ENCODE measurements around the gene MRE11. TPM values are rescaled to one million over a fixed set of nuclear protein-coding genes. Genes with fewer than 3 reads are reported as not detected.

Gene MRE11
- total RNA-seq: 6.4 TPM
- long read RNA-seq, full-length matches to known transcripts: 7 of 12 reads
- long read RNA-seq, partial matches to known transcripts: 0 of 12 reads
- long read RNA-seq, other reads (novel, unspliced or antisense): 5 of 12 reads

DNA sequence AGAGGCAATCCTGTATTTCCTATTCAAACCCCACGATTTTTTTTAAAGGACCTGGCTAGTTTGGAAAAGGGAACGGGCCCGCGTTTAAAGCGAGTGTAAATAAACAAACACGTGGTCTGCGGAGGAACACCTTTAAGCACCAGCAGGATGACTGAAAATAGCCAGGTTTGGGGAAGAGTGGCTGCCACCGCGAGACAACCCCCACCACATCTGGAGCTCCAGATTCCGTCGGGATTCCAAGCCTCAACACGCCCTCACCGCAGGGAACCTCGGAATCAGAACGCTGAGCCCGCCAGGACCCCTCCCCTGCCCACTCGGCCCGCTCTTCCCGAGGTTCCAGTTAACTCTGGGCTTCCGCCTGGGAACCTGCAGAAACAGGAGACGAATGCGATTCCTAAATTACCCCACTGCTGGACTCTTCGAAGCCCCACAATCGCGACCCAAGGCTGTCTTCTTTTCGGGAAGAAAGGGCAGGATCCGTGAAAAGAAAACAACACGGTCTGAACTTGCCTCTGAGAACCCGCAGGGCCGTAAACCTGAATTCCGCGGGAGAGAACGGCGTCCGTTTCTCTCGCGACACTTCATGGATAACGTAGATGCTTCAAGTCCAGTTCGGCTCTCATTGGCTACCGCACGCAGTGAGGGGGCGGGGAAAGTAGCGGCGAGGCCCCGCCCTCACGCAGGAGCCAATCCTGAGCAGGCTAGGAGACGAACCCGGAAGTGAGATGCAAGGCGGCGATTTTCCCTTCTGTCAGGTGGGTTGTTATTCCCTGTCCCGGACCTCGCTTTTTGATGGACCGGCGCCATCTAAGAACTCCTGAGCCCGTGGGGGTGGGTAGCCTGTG, at the start of gene MRE11, which contains the start of gene ANKRD49:
MRE11 (minus strand) TSS at position 564 of the 845 bp plus-strand sequence. CDS start 1,043 bp downstream, outside the sequence.
ANKRD49 (plus strand) TSS at position 704 of the 845 bp plus-strand sequence. CDS start 2,710 bp downstream, outside the sequence.
- peak; percentile 100 for ATAC-seq (ENCODE audit: poor library complexity)
- intact Hi-C loops (cut with DNase I): no loop called here
- DNase-seq: peak; percentile 98

DNA sequence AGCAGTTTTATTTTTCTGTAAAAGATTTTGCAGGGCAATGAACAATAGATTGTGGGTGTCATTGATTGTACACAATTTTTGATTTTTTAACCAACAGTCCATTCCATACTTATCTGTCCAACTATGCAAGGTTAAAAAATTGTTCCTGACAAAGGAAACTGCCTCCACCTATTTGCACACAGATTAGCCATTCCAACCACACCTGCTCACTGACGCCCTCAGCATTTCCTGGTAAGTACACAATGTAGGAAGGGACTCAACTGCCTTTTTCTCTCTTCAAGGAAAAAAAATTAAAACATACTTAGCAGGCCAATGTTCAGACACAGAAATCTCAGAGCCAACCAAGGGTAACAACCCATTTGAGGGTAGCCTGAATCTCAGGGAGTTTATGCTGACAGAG, 45.8 kb upstream of the MRE11 start:
- intact Hi-C loops (cut with DNase I): no loop called here
- DNase-seq (no peak), ATAC-seq (ENCODE audit: poor library complexity) (no peak)

DNA sequence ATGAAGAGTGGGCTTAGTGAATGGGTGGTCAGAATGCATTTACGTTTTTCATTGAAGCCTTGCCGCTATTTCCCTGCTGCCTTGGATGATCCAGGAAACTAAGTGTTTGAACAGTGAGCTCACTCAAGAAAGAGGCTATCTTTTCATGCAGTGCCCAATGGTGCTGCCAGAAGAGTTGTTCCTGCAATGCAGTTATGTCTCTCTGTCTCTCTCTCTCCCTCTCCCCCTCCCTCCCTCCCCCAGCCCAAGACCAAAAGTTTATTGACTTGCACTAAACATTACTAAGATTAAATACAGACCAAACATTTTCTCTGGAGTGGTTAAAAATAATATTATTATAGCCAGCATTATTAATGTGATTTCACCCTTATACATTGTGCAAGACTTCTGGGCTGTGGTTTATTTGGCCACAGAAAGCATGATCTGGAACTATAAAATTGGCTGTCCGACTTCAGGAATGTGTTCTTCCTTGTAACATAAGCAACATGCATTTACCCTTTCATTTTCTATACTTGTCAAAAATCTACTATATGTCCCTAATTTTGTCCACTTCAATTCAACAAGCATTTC, 43.5 kb upstream of the MRE11 start:
- ATAC-seq (ENCODE audit: poor library complexity): no peak
- no peak for DNase-seq
- intact Hi-C loops (cut with DNase I): no loop called here

DNA sequence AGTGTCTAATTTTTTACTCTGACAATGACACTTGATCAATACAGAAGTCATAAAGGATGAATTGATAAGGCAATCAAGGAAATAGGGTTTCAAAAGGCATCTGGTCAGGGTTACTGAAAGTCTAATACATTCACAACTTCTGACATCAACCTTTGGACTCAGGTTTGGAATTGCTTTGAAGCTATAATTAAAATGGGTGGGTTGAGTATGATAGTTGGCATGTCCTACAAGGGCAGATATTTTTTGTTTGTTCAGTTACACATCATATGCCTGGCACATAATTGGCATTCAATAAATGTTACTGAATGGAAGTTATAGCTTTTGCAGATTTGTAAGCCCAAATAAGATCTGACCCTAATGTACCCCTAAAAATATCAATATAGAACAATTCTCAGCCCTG, 42.7 kb upstream of the MRE11 start:
- ATAC-seq (ENCODE audit: poor library complexity) (no peak), DNase-seq (no peak)
- intact Hi-C loops (cut with DNase I): no loop called here

DNA sequence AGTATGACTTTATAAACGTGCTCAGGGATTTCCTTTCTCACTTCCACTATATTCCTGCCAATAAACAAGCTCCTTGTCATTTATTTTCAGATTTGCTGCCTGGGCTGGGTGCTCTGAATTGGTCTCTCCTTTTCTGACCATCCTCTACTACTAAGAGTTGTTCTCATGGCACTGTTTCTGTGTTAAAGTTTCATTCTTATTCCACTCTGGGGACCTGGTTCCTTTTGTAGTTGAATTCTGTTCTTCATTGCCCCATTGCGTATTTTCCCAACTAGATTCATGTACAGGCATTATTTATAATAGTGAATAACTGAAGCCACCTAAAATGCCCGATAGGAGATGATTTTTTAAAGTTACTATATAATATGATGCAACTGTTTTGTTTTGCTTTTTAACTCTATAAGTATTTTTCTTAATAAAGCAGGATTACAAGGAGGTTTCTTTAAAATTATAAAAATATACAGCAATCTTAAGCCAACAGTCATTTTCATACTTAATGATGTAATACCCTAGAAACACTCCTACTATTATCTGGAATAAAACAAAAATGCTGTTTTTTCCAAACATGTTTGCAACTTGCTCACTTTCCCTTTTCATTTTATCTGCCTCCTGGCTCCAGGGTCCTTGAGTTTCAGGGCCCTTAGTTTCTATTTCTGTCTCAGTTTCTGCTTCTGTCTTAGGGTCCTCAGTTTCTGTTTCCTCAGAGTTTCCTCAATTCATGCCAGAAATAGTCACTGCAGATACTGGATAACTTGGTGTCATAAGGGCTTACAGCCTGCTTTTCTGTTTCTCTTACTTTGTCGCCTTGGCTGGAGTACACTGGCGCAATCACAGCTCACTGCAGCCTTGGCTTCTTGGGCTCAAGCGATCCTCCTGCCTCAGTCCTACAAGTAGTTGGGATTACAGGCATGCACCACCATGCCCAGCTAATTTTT, 40.3 kb upstream of the MRE11 start:
- DNase-seq: peak; percentile 47
- intact Hi-C loops (cut with DNase I): no loop called here
- ATAC-seq (ENCODE audit: poor library complexity): peak; percentile 83

DNA sequence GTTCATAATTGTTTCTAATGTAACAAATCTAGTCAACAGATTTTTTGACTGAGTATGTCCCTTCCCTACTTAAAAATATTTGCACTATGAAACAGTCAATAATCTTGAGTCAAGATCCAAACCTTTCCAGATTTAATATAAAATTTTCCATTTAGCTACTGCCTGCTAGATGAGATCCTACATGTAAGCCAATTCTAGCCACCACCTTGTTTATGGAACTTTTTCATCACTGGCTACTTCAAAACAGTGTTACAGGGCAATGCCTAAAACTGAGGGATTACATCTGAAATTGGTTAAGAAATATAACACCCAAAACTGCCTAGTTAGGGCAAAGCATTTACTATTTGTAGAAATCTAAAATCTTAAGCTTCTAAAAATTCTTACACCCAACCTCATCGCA, 39.6 kb upstream of the MRE11 start:
- no peak for DNase-seq
- intact Hi-C loops (cut with DNase I): no loop called here
- ATAC-seq (ENCODE audit: poor library complexity): no peak

DNA sequence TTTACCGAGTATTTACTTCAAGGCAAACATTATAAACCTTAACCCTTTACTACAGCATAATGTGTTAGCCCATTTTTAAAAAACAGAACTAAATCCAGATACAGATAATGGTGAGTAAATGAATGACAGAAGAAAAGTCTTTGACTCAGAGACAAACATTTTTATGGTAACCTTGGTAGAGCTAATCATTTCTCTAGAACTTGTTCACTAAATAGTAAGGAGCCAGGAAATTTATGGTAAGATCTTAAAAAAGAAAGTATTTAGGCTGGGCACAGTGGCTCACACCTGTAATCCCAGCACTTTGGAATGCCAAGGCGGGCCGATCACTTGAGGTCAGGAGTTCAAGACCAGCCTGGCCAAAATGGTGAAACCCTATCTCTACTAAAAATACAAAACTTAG, 38.6 kb upstream of the MRE11 start:
- intact Hi-C loops (cut with DNase I): no loop called here
- ATAC-seq (ENCODE audit: poor library complexity): no peak
- no peak for DNase-seq

DNA sequence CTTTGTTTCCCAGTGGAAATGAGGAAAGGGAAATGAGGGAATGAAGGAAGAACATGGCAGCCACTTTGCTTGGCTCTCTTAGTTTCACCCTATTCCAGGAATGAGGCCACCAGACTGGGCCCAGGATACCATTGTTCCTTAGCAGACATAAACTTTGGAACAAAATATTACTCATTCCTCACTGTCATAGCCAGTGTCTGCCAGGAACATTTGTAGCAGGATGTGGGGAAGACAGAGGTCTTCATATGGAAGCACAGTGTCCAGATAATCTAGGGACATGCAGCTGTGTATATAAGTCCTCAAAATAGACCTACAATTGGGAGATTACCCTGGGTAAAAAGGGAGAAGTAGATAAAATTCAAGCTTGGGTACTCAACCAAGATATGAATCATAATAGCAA, 34.9 kb upstream of the MRE11 start:
- no peak for ATAC-seq (ENCODE audit: poor library complexity)
- intact Hi-C loops (cut with DNase I): no loop called here
- no peak for DNase-seq

DNA sequence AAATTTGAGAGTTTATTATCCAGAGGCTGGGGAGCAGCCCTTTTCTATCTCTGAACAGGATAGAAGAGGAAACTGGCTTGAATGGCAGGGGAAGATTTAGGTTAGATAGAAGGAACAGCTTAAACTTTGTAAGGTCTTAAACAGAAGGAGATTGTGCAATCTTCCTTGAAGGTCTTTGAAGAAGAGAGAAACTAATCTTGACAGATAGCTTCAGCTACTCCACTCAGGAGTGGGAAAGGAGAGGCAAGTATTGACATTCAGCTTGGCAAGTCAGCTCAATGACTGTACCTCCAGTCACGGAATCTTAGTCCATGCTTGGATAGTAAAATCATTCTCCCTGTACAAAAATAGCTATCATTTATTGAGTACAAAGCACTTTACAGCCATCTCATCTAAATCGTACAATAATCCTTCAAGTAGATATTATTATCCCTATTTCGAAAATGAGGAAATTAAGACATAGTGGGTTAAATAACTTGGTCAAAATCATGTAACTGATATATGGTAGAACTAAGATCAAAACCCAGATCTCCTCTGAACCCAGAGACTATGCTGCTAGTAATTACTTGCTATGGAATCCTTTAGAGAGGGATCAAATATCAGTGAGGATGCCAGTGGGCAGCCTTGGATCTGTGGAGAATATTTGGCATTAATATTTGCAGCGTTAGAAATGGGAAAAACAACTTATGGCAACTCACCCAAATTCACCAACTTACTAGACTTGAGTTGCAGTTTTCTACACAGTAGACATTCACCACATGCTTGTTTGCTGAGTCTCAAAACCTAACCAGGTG, 33.2 kb upstream of the MRE11 start:
- intact Hi-C loops (cut with DNase I): no loop called here
- ATAC-seq (ENCODE audit: poor library complexity) (no peak), DNase-seq (no peak)

DNA sequence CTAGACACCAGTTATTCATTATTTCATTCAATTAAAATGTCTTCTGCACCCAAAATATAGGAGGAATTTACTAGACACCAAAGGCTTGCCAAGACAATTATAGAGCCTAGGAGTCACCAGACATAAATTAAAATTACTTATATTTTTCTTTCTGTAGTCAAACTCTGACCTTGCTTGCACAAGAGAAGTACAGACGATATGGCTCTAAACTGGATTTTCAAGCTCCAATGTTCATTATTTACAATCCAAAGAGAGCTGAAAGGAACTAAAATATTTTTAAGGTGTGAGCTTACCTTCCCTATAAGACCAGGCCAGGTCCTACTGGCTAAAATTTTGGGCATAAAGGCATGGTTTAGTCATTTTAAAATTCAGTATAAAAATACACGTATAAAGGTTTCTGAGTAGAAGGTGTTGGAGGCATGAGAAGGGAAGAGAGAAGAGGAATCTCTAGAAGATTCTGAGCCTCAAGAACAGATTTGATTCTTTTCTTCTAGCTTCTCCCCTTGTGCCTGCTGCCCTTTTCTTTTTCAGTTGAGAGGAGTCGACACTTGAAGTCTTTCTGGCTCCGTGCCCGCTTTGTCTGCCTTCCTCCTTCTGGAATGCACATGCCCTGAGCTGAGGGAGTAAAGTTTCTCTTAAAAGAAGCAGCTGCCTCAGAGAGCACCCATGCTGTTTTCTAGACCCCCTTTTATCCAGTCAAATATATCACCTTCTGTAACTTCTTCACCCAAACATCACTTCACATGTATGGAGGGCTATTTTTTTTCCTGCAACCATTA, 32.1 kb upstream of the MRE11 start:
- peak; percentile 82 for DNase-seq
- intact Hi-C loops (cut with DNase I): no loop called here
- ATAC-seq (ENCODE audit: poor library complexity): no peak

DNA sequence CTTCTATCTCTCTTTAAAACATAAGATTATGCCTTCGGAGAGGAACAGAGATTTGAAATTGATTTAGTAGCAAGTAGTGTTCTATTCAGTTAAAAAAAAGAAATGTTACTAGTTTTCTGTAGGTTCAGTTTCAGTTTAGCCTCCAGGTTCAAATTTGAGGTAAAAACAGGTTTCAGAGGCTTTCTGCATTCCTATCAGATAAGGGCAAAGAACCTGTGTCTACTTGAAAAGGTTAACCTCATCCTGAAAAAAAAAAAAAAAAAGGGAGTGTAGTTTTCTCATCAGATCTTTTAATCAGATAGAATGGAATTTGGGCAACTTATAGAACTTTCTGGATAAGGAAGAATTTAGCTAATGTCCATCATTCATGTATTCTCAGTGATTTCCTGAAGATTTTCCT, 30.7 kb upstream of the MRE11 start:
- no peak for DNase-seq
- ATAC-seq (ENCODE audit: poor library complexity): no peak
- intact Hi-C loops (cut with DNase I): no loop called here

DNA sequence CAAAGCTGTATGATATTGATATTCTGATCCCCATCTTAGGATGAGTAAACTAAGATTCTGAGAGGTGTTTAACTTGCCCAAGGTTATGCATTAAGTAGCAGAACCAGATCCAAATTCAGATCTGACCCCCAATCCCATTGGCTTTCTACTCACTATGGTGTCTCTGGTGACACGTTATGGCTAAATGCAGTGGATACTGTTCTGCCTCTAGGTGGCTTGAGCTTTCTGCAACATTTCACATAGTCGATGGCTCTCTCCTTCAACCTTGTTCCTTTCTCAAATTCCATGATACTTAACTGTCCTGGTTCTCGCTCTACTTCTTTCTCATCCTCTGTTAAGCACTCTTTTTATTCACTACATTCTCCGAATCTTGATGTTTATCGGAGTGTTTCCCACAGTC, 28.0 kb upstream of the MRE11 start:
- no peak for DNase-seq
- intact Hi-C loops (cut with DNase I): no loop called here
- no peak for ATAC-seq (ENCODE audit: poor library complexity)

DNA sequence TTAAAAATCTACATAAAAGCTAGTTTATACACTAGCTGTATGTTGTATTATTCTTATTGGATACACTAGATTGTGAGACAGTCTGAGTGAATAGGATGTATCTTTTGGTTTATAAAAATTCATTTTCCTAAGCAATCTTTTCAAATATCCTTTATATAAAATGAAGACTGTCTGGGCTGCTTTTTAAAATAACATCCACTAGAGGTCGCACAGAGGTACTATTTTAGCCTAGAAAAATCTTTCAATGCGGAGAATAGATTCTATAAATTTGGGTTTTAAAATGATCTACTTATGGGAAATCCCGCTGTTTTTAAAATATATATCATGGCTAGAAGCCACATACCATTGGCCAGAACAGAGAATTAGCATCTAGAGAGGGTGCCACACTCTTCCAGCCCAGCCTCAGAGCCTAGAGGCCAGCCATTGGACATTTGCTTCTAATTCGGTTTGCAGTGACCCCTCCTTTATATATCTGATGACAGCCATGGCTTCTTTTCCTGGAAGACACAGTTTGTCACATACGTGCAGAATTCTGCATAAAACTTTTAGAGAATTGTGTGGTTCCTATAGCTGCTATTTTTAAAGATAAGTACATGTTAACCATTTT, 25.9 kb upstream of the MRE11 start:
- ATAC-seq (ENCODE audit: poor library complexity) (peak; percentile 64), DNase-seq (no peak)
- intact Hi-C loops (cut with DNase I): loop anchor here (5.0 kb wide), 1 partner anchor 43 kb away; no protein-coding TSS in a partner anchor

DNA sequence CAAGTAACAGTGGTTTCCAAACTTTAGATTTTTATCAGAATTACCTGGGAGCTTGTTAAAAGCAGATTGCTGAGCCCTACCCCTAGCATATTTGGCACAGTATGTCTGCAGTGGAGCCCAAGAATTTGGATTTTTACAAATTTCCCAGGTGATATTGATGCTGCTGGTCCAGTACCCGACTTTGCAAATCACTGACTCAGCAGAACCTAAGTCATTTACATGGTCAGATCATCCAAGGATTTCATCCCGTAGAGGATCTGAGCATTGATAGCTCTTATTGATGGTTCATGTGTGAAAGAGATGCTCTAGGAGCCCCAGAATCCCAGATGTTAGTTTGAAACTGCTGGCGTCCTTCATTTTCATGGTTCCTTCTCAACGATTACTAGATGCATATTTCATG, 24.7 kb upstream of the MRE11 start:
- ATAC-seq (ENCODE audit: poor library complexity) (no peak), DNase-seq (no peak)
- intact Hi-C loops (cut with DNase I): loop anchor here (5.0 kb wide), 1 partner anchor 44 kb away; no protein-coding TSS in a partner anchor

DNA sequence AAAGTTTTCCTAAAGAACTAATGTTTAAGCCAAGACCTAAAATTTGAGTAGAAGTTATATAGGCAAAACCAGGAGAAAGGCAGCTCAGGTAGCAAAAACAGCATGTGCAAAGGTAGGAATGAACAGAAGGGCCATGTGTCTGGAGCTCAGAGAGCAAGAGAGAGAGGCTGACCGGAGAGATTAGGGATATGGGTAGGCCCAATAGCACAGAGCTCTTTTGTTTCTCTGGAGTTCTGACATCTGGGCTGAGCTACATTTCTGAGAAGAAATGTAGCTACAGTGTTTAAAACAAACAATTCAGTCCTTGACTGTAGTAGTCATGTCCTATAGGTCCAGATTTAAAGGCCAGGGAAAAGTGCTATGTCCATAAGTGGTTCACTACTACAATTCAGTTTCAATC, 23.1 kb upstream of the MRE11 start:
- intact Hi-C loops (cut with DNase I): loop anchor here (5.0 kb wide), 1 partner anchor 46 kb away; no protein-coding TSS in a partner anchor
- ATAC-seq (ENCODE audit: poor library complexity) (no peak), DNase-seq (no peak)

DNA sequence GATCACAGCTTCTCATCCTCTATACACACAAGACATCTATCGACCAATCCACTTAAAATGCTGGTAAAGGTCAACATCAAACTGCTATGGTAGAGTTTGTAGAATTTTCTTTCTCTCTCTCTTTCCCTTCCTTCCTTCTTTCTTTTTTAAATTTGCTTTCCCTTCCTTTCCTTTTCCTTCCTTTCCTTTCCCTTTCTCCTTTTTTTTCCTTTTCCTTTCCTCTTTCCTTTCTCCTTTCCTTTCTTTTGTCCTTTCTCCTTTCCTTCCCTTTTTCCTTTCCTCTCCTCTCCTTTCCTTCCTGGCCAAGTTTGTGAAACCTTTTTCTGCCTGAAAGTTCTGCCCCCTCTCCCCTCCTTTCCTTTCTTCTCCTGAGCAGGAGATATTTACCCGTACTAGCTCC, 21.8 kb upstream of the MRE11 start:
- ATAC-seq (ENCODE audit: poor library complexity) (no peak), DNase-seq (no peak)
- intact Hi-C loops (cut with DNase I): loop anchor here (5.0 kb wide), 1 partner anchor 47 kb away; no protein-coding TSS in a partner anchor

DNA sequence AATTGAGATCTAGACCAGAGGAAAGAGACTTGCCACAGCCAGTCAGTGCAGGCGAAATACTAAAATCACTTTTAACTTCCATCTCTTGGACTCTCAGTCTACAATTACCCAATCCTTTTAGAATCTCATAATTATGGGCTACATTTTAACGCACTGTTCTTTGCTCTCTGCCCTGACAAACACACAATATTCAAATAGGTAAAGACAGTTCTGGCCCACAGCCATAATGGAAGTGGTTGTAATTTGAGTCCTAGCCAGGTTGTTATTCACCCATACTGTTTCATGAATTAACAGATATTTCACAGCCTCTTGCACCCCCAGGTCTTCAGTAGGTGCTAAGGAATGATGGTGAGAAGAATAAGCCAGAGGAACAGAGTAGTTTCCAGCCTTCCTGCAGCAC, 19.4 kb upstream of the MRE11 start:
- DNase-seq (no peak), ATAC-seq (ENCODE audit: poor library complexity) (peak; percentile 15)
- intact Hi-C loops (cut with DNase I): no loop called here
